GM12874 (cell line): ENCODE measurements around the gene STX2.

ENCODE experiments used
- CTCF ChIP-seq: IDR thresholded peaks from 2 replicates; pipeline ENCODE4 v1.5.1; 2011; ENCODE audit warnings: low read depth, mild to moderate bottlenecking, control low read depth, low read length, moderate library complexity; ENCODE audit not compliant: insufficient read depth

Gene STX2

DNA sequence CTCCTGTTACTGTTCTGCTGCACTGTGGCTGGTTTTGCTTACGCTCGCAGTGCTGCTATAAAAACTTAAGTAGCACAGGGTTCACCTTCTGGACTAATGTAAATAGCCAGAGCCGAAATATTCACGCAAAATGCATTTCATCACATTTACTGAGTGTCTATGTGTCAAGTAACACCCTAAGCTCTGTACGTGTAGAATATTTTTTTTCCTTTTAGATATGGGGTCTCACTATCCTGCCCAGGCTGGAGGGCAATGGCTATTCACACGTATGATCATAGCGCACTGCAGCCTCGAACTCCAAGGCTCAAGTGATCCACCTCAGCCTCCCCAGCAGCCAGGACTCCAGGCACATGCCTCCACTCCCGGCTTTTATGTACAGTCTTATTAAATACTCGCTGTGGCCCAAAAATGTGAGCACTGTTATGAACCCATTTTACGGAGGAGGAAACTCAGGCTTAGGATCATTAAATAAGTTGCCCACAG lies 62.2 kb downstream of the STX2 start:
- no peak for TF ChIP-seq CTCF

- no peak for TF ChIP-seq CTCF
These were observed 62.8 kb downstream of the STX2 start for GRCh38 chr12:130775953-130776856.

DNA sequence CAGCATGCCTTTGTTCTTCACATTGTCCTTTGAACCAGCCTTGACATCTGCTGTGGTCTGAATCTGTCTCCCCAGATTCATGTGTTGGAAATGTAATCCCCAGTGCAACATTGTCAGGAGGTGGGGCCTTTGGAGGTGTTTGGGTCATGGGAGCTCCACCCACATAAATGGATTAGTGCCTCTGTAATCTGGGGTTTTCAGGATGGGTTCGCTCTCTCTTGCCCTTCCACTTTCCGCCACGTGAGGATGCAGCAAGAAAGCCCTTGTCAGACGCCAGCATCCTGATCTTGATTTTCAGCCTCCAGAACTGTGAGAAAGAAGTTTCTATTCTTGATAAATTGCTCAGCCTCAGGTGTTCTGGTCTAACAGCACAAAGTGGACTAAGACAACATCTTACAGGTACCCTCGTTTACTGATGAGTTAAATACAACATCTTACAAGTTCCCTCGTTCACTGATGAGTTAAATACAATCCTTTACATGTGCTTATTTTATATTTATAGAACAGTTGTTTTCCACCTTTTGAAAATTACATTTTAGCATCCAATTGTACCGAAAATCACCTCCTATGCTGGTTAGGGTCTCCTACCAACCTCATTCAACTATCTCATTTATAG lies 68.5 kb downstream of the STX2 start:
- no peak for TF ChIP-seq CTCF

- no peak for TF ChIP-seq CTCF
These were observed 70.9 kb downstream of the STX2 start for GRCh38 chr12:130768120-130768519.

GRCh38 chr12:130766470-130766869 lies 72.6 kb downstream of the STX2 start:
- no peak for TF ChIP-seq CTCF

- TF ChIP-seq CTCF = no peak
These were observed 73.8 kb downstream of the STX2 start for GRCh38 chr12:130765186-130765659.

DNA sequence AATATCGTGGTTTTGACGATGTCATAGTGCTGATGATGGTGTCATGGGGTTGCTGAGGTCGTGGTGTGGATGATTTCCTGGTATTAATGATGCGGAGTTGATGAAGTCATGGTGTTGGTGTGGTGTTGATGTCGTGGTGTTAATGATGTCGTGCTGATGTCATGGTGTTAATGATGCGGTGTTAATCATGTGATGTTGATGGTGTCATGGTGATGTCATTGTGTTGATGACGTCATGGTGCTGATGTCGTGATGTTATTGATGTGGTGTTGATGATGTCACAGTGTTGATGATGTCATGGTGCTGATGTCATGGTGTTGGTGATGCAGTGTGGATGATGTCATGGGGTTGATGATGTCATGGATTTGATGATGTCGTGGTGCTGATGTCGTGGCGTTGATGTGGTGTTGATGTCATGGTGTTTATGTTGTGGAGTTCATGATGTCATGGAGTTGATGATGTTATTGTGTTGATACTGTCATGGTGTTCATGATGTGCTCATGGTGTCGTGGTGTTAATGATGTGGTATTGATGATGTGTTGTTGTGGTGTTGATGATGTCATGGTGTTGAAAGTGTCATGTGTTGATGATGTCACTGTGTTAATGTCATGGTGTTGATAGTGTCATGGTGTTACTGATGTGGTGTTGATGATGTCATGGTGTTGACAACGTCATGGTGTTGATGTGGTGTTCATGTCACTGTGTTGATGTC lies 74.4 kb downstream of the STX2 start:
- no peak for TF ChIP-seq CTCF
